H9 (cell line): Measurements from ENCODE around the gene VNN1. TPM values are rescaled to one million over a fixed set of nuclear protein-coding genes. Genes with fewer than 3 reads are reported as not detected.

Experiments used
- DNase-seq: peaks from one replicate; pipeline ENCODE4 v3.0.0-alpha.2; 2017
- H2AFZ ChIP-seq: one replicate; pipeline ENCODE4 v1.6.1; 2013; ENCODE audit warnings: mild to moderate bottlenecking, low read length, control low read depth, moderate library complexity
- H2AK5ac ChIP-seq: 2 replicates; pipeline ENCODE4 v1.6.1; 2013; ENCODE audit warnings: low read length, control low read depth, mixed read lengths; ENCODE audit not compliant: insufficient read length
- H2BK120ac ChIP-seq: one replicate; pipeline ENCODE4 v1.6.1; 2013; ENCODE audit warnings: low read depth, mild to moderate bottlenecking, low read length, control low read depth, inconsistent platforms; ENCODE audit not compliant: poor library complexity, severe bottlenecking
- H2BK12ac ChIP-seq: 2 replicates; pipeline ENCODE4 v1.6.1; 2013; ENCODE audit warnings: low read length, control low read depth, mixed read lengths, low read depth; ENCODE audit not compliant: insufficient read length
- H2BK15ac ChIP-seq: 2 replicates; pipeline ENCODE4 v1.6.1; 2013; ENCODE audit warnings: low read depth, low read length, control low read depth
- H2BK20ac ChIP-seq: one replicate; pipeline ENCODE4 v1.6.1; 2013; ENCODE audit warnings: low read depth, mild to moderate bottlenecking, low read length, control low read depth, inconsistent platforms; ENCODE audit not compliant: poor library complexity, severe bottlenecking
- H2BK5ac ChIP-seq: 2 replicates; pipeline ENCODE4 v1.6.1; 2013; ENCODE audit warnings: low read length, control low read depth, mixed read lengths; ENCODE audit not compliant: insufficient read length
- H3K14ac ChIP-seq: 2 replicates; pipeline ENCODE4 v1.6.1; 2013; ENCODE audit warnings: low read length, control low read depth; ENCODE audit not compliant: insufficient read depth
- H3K18ac ChIP-seq: 2 replicates; pipeline ENCODE4 v1.6.1; 2013; ENCODE audit warnings: low read depth, mild to moderate bottlenecking, mixed read lengths, low read length, control low read depth; ENCODE audit not compliant: insufficient read length
- H3K23ac ChIP-seq: 2 replicates; pipeline ENCODE4 v1.6.1; 2013; ENCODE audit warnings: low read length, control low read depth, mixed read lengths, low read depth; ENCODE audit not compliant: insufficient read length
- H3K23me2 ChIP-seq: 2 replicates; pipeline ENCODE4 v1.6.1; 2013; ENCODE audit warnings: low read depth, mild to moderate bottlenecking, mixed read lengths, low read length, control low read depth; ENCODE audit not compliant: insufficient read length, poor library complexity, severe bottlenecking
- H3K27ac ChIP-seq: 2 replicates; pipeline ENCODE4 v1.5.1; 2013; ENCODE audit warnings: low read length, control low read depth, mixed read lengths, low read depth; ENCODE audit not compliant: insufficient read length
- H3K27me3 ChIP-seq: 2 replicates; pipeline ENCODE4 v1.6.1; 2013; ENCODE audit warnings: low read length, control low read depth, inconsistent platforms; ENCODE audit not compliant: insufficient read depth
- H3K4ac ChIP-seq: 2 replicates; pipeline ENCODE4 v1.6.1; 2013; ENCODE audit warnings: low read depth, mild to moderate bottlenecking, control low read depth, inconsistent platforms, low read length, moderate library complexity
- H3K4me1 ChIP-seq: 2 replicates; pipeline ENCODE4 v1.6.1; 2013; ENCODE audit warnings: low read length, control low read depth, inconsistent platforms; ENCODE audit not compliant: insufficient read depth
- H3K4me2 ChIP-seq: 2 replicates; pipeline ENCODE4 v1.6.1; 2013; ENCODE audit warnings: low read length, control low read depth, mixed read lengths; ENCODE audit not compliant: insufficient read length, insufficient read depth
- H3K56ac ChIP-seq: 2 replicates; pipeline ENCODE4 v1.6.1; 2013; ENCODE audit warnings: low read depth, mild to moderate bottlenecking, mixed read lengths, low read length, control low read depth; ENCODE audit not compliant: insufficient read length
- H3K79me1 ChIP-seq: 2 replicates; pipeline ENCODE4 v1.6.1; 2013; ENCODE audit warnings: low read depth, mild to moderate bottlenecking, moderate library complexity, low read length, control low read depth, inconsistent platforms; ENCODE audit not compliant: insufficient read depth, poor library complexity, severe bottlenecking
- H3K79me2 ChIP-seq: 2 replicates; pipeline ENCODE4 v1.6.1; 2013; ENCODE audit warnings: low read length, control low read depth, inconsistent platforms; ENCODE audit not compliant: insufficient read depth
- H3K9ac ChIP-seq: 2 replicates; pipeline ENCODE4 v1.6.1; 2013; ENCODE audit warnings: low read length, control low read depth, mixed read lengths; ENCODE audit not compliant: insufficient read length; ENCODE audit errors: extremely low read depth
- H3K9me3 ChIP-seq: one replicate; pipeline ENCODE4 v1.6.1; 2013; ENCODE audit warnings: low read depth, low read length, inconsistent platforms; ENCODE audit not compliant: control insufficient read depth
- H3T11ph ChIP-seq: one replicate; pipeline ENCODE4 v1.6.1; 2013; ENCODE audit warnings: mild to moderate bottlenecking, low read length, control low read depth, inconsistent platforms
- H4K20me1 ChIP-seq: one replicate; pipeline ENCODE4 v1.6.1; 2013; ENCODE audit not compliant: control insufficient read depth, insufficient read length, insufficient read depth
- H4K5ac ChIP-seq: 2 replicates; pipeline ENCODE4 v1.6.1; 2013; ENCODE audit warnings: low read depth, mild to moderate bottlenecking, mixed read lengths, low read length, control low read depth; ENCODE audit not compliant: insufficient read length
- H4K8ac ChIP-seq: replicated peaks from 2 replicates; pipeline ENCODE4 v1.6.1; 2013; ENCODE audit warnings: low read length, control low read depth, mixed read lengths, low read depth; ENCODE audit not compliant: insufficient read length
- H4K91ac ChIP-seq: 2 replicates; pipeline ENCODE4 v1.6.1; 2013; ENCODE audit warnings: low read depth, mild to moderate bottlenecking, moderate library complexity, mixed read lengths, low read length, control low read depth; ENCODE audit not compliant: insufficient read length
- H3K27ac Mint-ChIP-seq, 3 experiments: 2 replicates in 2 of 3; 3 replicates in 1 of 3; pipeline ENCODE4 v1.8.0; 2020 to 2021; ENCODE audit warnings: mixed read lengths in 3 of 3, mild to moderate bottlenecking in 1 of 3, moderate library complexity in 1 of 3
- H3K27me3 Mint-ChIP-seq: 2 replicates; pipeline ENCODE4 v1.8.0; 2021; ENCODE audit warnings: low read depth, mild to moderate bottlenecking, moderate library complexity, mixed read lengths
- H3K36me3 Mint-ChIP-seq, 3 experiments: 2 replicates in 2 of 3; 3 replicates in 1 of 3; pipeline ENCODE4 v1.8.0; 2020 to 2021; ENCODE audit warnings: low read depth in 3 of 3, mixed read lengths in 3 of 3; ENCODE audit not compliant: insufficient read depth in 1 of 3
- H3K4me1 Mint-ChIP-seq, 2 experiments: 2 replicates each; pipeline ENCODE4 v1.8.0; 2020; ENCODE audit warnings: mixed read lengths in 2 of 2
- H3K4me3 Mint-ChIP-seq, 2 experiments: 2 replicates in 1 of 2; 3 replicates in 1 of 2; pipeline ENCODE4 v1.8.0; 2020 to 2021; ENCODE audit warnings: mild to moderate bottlenecking in 2 of 2, mixed read lengths in 2 of 2, moderate library complexity in 1 of 2
- H3K9me3 Mint-ChIP-seq, 2 experiments: 2 replicates in 1 of 2; 3 replicates in 1 of 2; pipeline ENCODE4 v1.8.0; 2020; ENCODE audit warnings: mild to moderate bottlenecking in 2 of 2, mixed read lengths in 2 of 2, moderate library complexity in 1 of 2
- WGBS: extraction: QIAGEN DNeasy Blood & Tissue Kit; methylation state at CpG from one replicate; pipeline ENCODE4 v1.1.7; 2013; ENCODE audit warnings: missing lambda C conversion rate, low lambda C conversion rate, mixed read lengths; ENCODE audit not compliant: insufficient read length; ENCODE audit errors: extremely low coverage; 5-methylcytosine and 5-hydroxymethylcytosine counted together
- total RNA-seq: library from RNA; stranded (reverse); gene quantifications from 2 replicates; pipeline ENCODE4 v1.2.1, GENCODE V29; 2021
- TF ChIP-seq, protein P1 (sequence below): fragments of 200-600 bp; sonication (generic); conservative IDR thresholded peaks from 3 replicates; pipeline ENCODE4 v1.8.0; 2021; ENCODE audit warnings: antibody characterized with exemption, mild to moderate bottlenecking

The VNN1 gene
- total RNA-seq, 1 experiment from 2014 or later: not detected

GRCh38 chr6:132663661-132664060 is 50.2 kb downstream of the VNN1 start:
- H3K4me2 ChIP-seq: no peak overlapping the region
- H3K4me1 Mint-ChIP-seq: peaks cover 15 to 20% of the 10 kb centered on the region in 2 experiments
- H3K4ac ChIP-seq: no peak overlapping the region
- no peak overlapping the region for H2BK12ac ChIP-seq
- H4K91ac ChIP-seq: no peak overlapping the region
- H3K9me3 Mint-ChIP-seq: peaks cover 8 to 10% of the 10 kb centered on the region in 2 experiments; a peak in 4 of 5 replicates
- no peak overlapping the region for H4K5ac ChIP-seq
- no peak overlapping the region for H3K9ac ChIP-seq
- no peaks in the 10 kb centered on the region for H3K23me2 ChIP-seq
- no peaks in the 10 kb centered on the region for H3K27me3 ChIP-seq
- H3T11ph ChIP-seq: no peak overlapping the region
- no peak overlapping the region for H3K27ac ChIP-seq
- no peak overlapping the region for H3K4me3 Mint-ChIP-seq
- no peak overlapping the region for H2BK20ac ChIP-seq
- H3K79me2 ChIP-seq: no peaks in the 10 kb centered on the region
- no peak overlapping the region for H3K18ac ChIP-seq
- no CpG with 5 or more reads among the region's 1 CpG for WGBS
- peaks cover 0 to 18% (median 5%) of the 10 kb centered on the region in 3 experiments; a peak in 5 of 7 replicates for H3K36me3 Mint-ChIP-seq
- H2AFZ ChIP-seq: no peak overlapping the region
- no peaks in the 10 kb centered on the region for H3K27me3 Mint-ChIP-seq
- H3K4me1 ChIP-seq: no peaks in the 10 kb centered on the region; the same call in 1 of the 2 replicates
- H2AK5ac ChIP-seq: no peak overlapping the region
- no peak overlapping the region for H3K27ac Mint-ChIP-seq
- H2BK15ac ChIP-seq: no peak overlapping the region
- H3K79me1 ChIP-seq: no peaks in the 10 kb centered on the region
- H3K23ac ChIP-seq: no peak overlapping the region
- no peak for DNase-seq
- no peak overlapping the region for H2BK120ac ChIP-seq
- no peak overlapping the region for H4K8ac ChIP-seq
- H4K20me1 ChIP-seq: no peaks in the 10 kb centered on the region
- no peaks in the 10 kb centered on the region for H3K9me3 ChIP-seq
- no peak overlapping the region for H2BK5ac ChIP-seq
- no peak overlapping the region for H3K56ac ChIP-seq
- H3K14ac ChIP-seq: no peak overlapping the region
- TF ChIP-seq, protein P1, sequence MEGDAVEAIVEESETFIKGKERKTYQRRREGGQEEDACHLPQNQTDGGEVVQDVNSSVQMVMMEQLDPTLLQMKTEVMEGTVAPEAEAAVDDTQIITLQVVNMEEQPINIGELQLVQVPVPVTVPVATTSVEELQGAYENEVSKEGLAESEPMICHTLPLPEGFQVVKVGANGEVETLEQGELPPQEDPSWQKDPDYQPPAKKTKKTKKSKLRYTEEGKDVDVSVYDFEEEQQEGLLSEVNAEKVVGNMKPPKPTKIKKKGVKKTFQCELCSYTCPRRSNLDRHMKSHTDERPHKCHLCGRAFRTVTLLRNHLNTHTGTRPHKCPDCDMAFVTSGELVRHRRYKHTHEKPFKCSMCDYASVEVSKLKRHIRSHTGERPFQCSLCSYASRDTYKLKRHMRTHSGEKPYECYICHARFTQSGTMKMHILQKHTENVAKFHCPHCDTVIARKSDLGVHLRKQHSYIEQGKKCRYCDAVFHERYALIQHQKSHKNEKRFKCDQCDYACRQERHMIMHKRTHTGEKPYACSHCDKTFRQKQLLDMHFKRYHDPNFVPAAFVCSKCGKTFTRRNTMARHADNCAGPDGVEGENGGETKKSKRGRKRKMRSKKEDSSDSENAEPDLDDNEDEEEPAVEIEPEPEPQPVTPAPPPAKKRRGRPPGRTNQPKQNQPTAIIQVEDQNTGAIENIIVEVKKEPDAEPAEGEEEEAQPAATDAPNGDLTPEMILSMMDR: no peak
